Type B pancreatic cell (in vitro differentiated cells): ENCODE data around the gene FXYD7. TPM values are rescaled to one million over a fixed set of nuclear protein-coding genes. Genes with fewer than 3 reads are reported as not detected.

Experiments used
- DNase-seq: peaks from one replicate; pipeline ENCODE4 v3.0.0; 2021; ENCODE audit warnings: mixed read lengths; ENCODE audit not compliant: unreplicated experiment; ENCODE audit errors: extremely low spot score
- H3K27ac Mint-ChIP-seq: 2 replicates; pipeline ENCODE4 v1.8.0; 2021; ENCODE audit warnings: mild to moderate bottlenecking, mixed read lengths
- H3K27me3 Mint-ChIP-seq: 2 replicates; pipeline ENCODE4 v1.8.0; 2021; ENCODE audit warnings: mixed read lengths
- H3K36me3 Mint-ChIP-seq: 2 replicates; pipeline ENCODE4 v1.8.0; 2021; ENCODE audit warnings: mixed read lengths
- H3K4me1 Mint-ChIP-seq: one replicate; pipeline ENCODE4 v1.8.0; 2021; ENCODE audit warnings: mixed read lengths; ENCODE audit not compliant: unreplicated experiment
- H3K4me3 Mint-ChIP-seq: 2 replicates; pipeline ENCODE4 v1.8.0; 2021; ENCODE audit warnings: mild to moderate bottlenecking, mixed read lengths
- H3K9me3 Mint-ChIP-seq: 2 replicates; pipeline ENCODE4 v1.8.0; 2021; ENCODE audit warnings: mixed read lengths
- CTCF ChIP-seq: fragments of 200-600 bp; sonication (generic); conservative IDR thresholded peaks from 2 replicates; pipeline ENCODE4 v1.5.0; 2021; ENCODE audit warnings: antibody characterized with exemption, mild to moderate bottlenecking
- total RNA-seq: library from RNA; stranded (reverse); gene quantifications from 2 replicates; pipeline ENCODE4 v1.2.1, GENCODE V29; 2021; ENCODE audit warnings: low replicate concordance

The FXYD7 gene
- total RNA-seq, 1 donor from 2014 or later = 1.5 TPM

GRCh38 chr19:35165200-35166058 lies 22.4 kb downstream of the FXYD7 start:
- Mint-ChIP-seq H3K9me3 (peaks cover 16% of the 10 kb centered on the region), H3K27ac (no peak overlapping the region), H3K36me3 (peaks cover 12% of the 10 kb centered on the region), H3K27me3 (no peaks in the 10 kb centered on the region), H3K4me1 (peaks cover 6% of the 10 kb centered on the region), H3K4me3 (no peak overlapping the region)
- DNase-seq = no peak
- no peak for TF ChIP-seq CTCF

GRCh38 chr19:35166100-35167063 lies 23.3 kb downstream of the FXYD7 start:
- Mint-ChIP-seq H3K27ac (no peak overlapping the region), H3K4me1 (peaks cover 6% of the 10 kb centered on the region), H3K4me3 (no peak overlapping the region), H3K9me3 (peaks cover 14% of the 10 kb centered on the region), H3K27me3 (no peaks in the 10 kb centered on the region), H3K36me3 (peaks cover 12% of the 10 kb centered on the region)
- no peak for TF ChIP-seq CTCF
- no peak for DNase-seq

- peaks cover 12% of the 10 kb centered on the region for H3K9me3 Mint-ChIP-seq
- no peak for TF ChIP-seq CTCF
- peaks cover 12% of the 10 kb centered on the region for H3K36me3 Mint-ChIP-seq
- no peak overlapping the region for H3K27ac Mint-ChIP-seq
- DNase-seq = no peak
- H3K27me3 Mint-ChIP-seq = no peaks in the 10 kb centered on the region
- H3K4me1 Mint-ChIP-seq = peaks cover 6% of the 10 kb centered on the region
- no peak overlapping the region for H3K4me3 Mint-ChIP-seq
These were observed 24.4 kb downstream of the FXYD7 start for GRCh38 chr19:35167251-35168119.

GRCh38 chr19:35168196-35168595 lies 25.1 kb downstream of the FXYD7 start:
- TF ChIP-seq CTCF = no peak
- H3K27me3 Mint-ChIP-seq = no peaks in the 10 kb centered on the region
- H3K27ac Mint-ChIP-seq = peak overlapping the region; percentile 73
- no peak overlapping the region for H3K4me3 Mint-ChIP-seq
- H3K9me3 Mint-ChIP-seq = peaks cover 12% of the 10 kb centered on the region
- DNase-seq = no peak
- peaks cover 6% of the 10 kb centered on the region for H3K4me1 Mint-ChIP-seq
- H3K36me3 Mint-ChIP-seq = peaks cover 12% of the 10 kb centered on the region
